IMR-90 (cell line): ENCODE results near the gene VASH1. TPM values are rescaled to one million over a fixed set of nuclear protein-coding genes. Genes with fewer than 3 reads are reported as not detected.

Source experiments
- ATAC-seq: fragments of 200-7000 bp; cut with Tn5 transposase; 2 replicates; pipeline ENCODE4 v1.9.1; 2020; ENCODE audit warnings: low read depth, mild to moderate bottlenecking, moderate library complexity
- BruUV-seq: library from RNA; stranded (reverse); fragments of 400-500 nt; replicated peaks from 2 replicates; lab custom pipeline; 2021; lab: Mats Ljungman, UMichigan
- CTCF ChIA-PET: fragments of 300-600 bp; formaldehyde crosslinking; extraction: SDS; loops from one replicate; lab custom pipeline; 2021; ENCODE audit warnings: antibody characterized with exemption; lab: Yijun Ruan, JAX
- POLR2A ChIA-PET: fragments of 300-600 bp; sonication (Branson Sonifier 250); formaldehyde crosslinking; loops from one replicate; lab custom pipeline; 2022; ENCODE audit warnings: antibody characterized with exemption; ENCODE audit not compliant: unreplicated experiment; lab: Charles Lee
- DNase-seq: peaks from one replicate; pipeline ENCODE4 v3.0.0; 2013
- H2AFZ ChIP-seq: replicated peaks from 2 replicates; pipeline ENCODE3; 2013; ENCODE audit warnings: low read length, mild to moderate bottlenecking; ENCODE audit not compliant: poor library complexity
- H2AK5ac ChIP-seq: 2 replicates; pipeline ENCODE4 v1.6.1; 2013; ENCODE audit warnings: low read depth, low read length, inconsistent platforms
- H2AK9ac ChIP-seq: replicated peaks from 2 replicates; pipeline ENCODE3; 2013; ENCODE audit warnings: mild to moderate bottlenecking, low read depth, low read length, moderate library complexity; ENCODE audit not compliant: poor library complexity
- H2BK120ac ChIP-seq: 2 replicates; pipeline ENCODE4 v1.6.1; 2013; ENCODE audit warnings: low read depth, low read length, inconsistent platforms
- H2BK15ac ChIP-seq: 3 replicates; pipeline ENCODE4 v1.6.1; 2013; ENCODE audit warnings: low read depth, low read length, inconsistent platforms
- H2BK20ac ChIP-seq: 2 replicates; pipeline ENCODE4 v1.6.1; 2013; ENCODE audit warnings: low read depth, mild to moderate bottlenecking, inconsistent platforms, low read length, moderate library complexity
- H2BK5ac ChIP-seq: 2 replicates; pipeline ENCODE4 v1.6.1; 2013; ENCODE audit warnings: mild to moderate bottlenecking, low read depth, low read length, inconsistent platforms; ENCODE audit not compliant: poor library complexity, severe bottlenecking
- H3K14ac ChIP-seq: replicated peaks from 2 replicates; pipeline ENCODE4 v1.6.1; 2013; ENCODE audit warnings: low read depth, low read length, inconsistent platforms
- H3K18ac ChIP-seq: 2 replicates; pipeline ENCODE4 v1.6.1; 2013; ENCODE audit warnings: low read depth, low read length, control low read depth
- H3K23ac ChIP-seq: 2 replicates; pipeline ENCODE4 v1.6.1; 2013; ENCODE audit warnings: low read depth, low read length, inconsistent platforms
- H3K27ac ChIP-seq: 2 replicates; pipeline ENCODE4 v1.5.1; 2013; ENCODE audit warnings: mild to moderate bottlenecking, control low read depth, low read length; ENCODE audit not compliant: insufficient read depth
- H3K27me3 ChIP-seq: 2 replicates; pipeline ENCODE4 v1.6.1; 2013; ENCODE audit warnings: low read length; ENCODE audit not compliant: control insufficient read depth, insufficient read depth
- H3K36me3 ChIP-seq: 2 replicates; pipeline ENCODE4 v1.6.1; 2013; ENCODE audit warnings: low read length, mixed read lengths; ENCODE audit not compliant: control insufficient read depth, insufficient read depth
- H3K4ac ChIP-seq: 2 replicates; pipeline ENCODE4 v1.6.1; 2013; ENCODE audit warnings: low read depth, low read length, inconsistent platforms
- H3K4me1 ChIP-seq: 2 replicates; pipeline ENCODE4 v1.6.1; 2013; ENCODE audit warnings: low read length, mixed read lengths; ENCODE audit not compliant: control insufficient read depth, insufficient read depth
- H3K4me2 ChIP-seq: 2 replicates; pipeline ENCODE4 v1.6.1; 2013; ENCODE audit warnings: low read depth, mild to moderate bottlenecking, control low read depth, low read length, moderate library complexity
- H3K4me3 ChIP-seq: 2 replicates; pipeline ENCODE4 v1.5.1; 2013; ENCODE audit warnings: low read depth, mild to moderate bottlenecking, control low read depth, low read length, moderate library complexity; ENCODE audit not compliant: insufficient read depth
- H3K56ac ChIP-seq: 2 replicates; pipeline ENCODE4 v1.6.1; 2013; ENCODE audit warnings: low read length, inconsistent platforms; ENCODE audit not compliant: insufficient read depth; ENCODE audit errors: extremely low read depth
- H3K79me1 ChIP-seq, 2 experiments: 2 replicates each; pipeline ENCODE4 v1.6.1; 2013; ENCODE audit warnings: low read length in 2 of 2, inconsistent platforms in 1 of 2, low read depth in 1 of 2
- H3K9ac ChIP-seq: 2 replicates; pipeline ENCODE4 v1.6.1; 2013; ENCODE audit warnings: low read depth, low read length, control low read depth
- H3K9me1 ChIP-seq: 2 replicates; pipeline ENCODE4 v1.6.1; 2013; ENCODE audit warnings: low read length, inconsistent platforms; ENCODE audit not compliant: insufficient read depth
- H3K9me3 ChIP-seq: 2 replicates; pipeline ENCODE4 v1.6.1; 2013; ENCODE audit warnings: low read length; ENCODE audit not compliant: control insufficient read depth, insufficient read depth
- H4K20me1 ChIP-seq: 2 replicates; pipeline ENCODE4 v1.6.1; 2013; ENCODE audit warnings: low read length, inconsistent platforms; ENCODE audit not compliant: insufficient read depth
- H4K5ac ChIP-seq: 2 replicates; pipeline ENCODE4 v1.6.1; 2013; ENCODE audit warnings: mild to moderate bottlenecking, low read depth, low read length, control low read depth
- H4K8ac ChIP-seq, 2 experiments: 2 replicates each; pipeline ENCODE4 v1.6.1; 2013; ENCODE audit warnings: low read depth in 2 of 2, low read length in 2 of 2, control low read depth in 1 of 2, inconsistent platforms in 1 of 2
- H4K91ac ChIP-seq: 2 replicates; pipeline ENCODE4 v1.6.1; 2013; ENCODE audit warnings: low read depth, low read length, inconsistent platforms; ENCODE audit not compliant: insufficient read depth
- BHLHE40 ChIP-seq: fragments of 150-350 bp; IDR thresholded peaks from 2 replicates; pipeline ENCODE4 v1.6.1; 2016; ENCODE audit warnings: mild to moderate bottlenecking, low read depth, low read length
- CHD1 ChIP-seq: IDR thresholded peaks from 2 replicates; pipeline ENCODE4 v1.6.1; 2012; ENCODE audit warnings: low read depth, low read length, improper control_type of control experiment
- FOS ChIP-seq: fragments of 150-350 bp; IDR thresholded peaks from 2 replicates; pipeline ENCODE4 v1.6.1; 2016; ENCODE audit warnings: low read depth, low read length
- MAFK ChIP-seq: IDR thresholded peaks from 2 replicates; pipeline ENCODE4 v1.6.1; 2012; ENCODE audit warnings: low read depth, low read length, improper control_type of control experiment
- MAZ ChIP-seq: IDR thresholded peaks from 2 replicates; pipeline ENCODE4 v1.6.1; 2012; ENCODE audit warnings: low read depth, mild to moderate bottlenecking, low read length, improper control_type of control experiment, moderate library complexity, borderline replicate concordance
- MXI1 ChIP-seq: IDR thresholded peaks from 2 replicates; pipeline ENCODE4 v1.6.1; 2012; ENCODE audit warnings: low read depth, mild to moderate bottlenecking, low read length, moderate library complexity, borderline replicate concordance
- NFE2L2 ChIP-seq: fragments of 150-350 bp; IDR thresholded peaks from 2 replicates; pipeline ENCODE4 v1.6.1; 2016; ENCODE audit warnings: low read depth, mild to moderate bottlenecking, low read length
- POLR2A ChIP-seq: IDR thresholded peaks from 2 replicates; pipeline ENCODE4 v1.6.1; 2012; ENCODE audit warnings: mild to moderate bottlenecking, low read depth, low read length
- RAD21 ChIP-seq: IDR thresholded peaks from 2 replicates; pipeline ENCODE4 v1.6.1; 2012; ENCODE audit warnings: low read length, improper control_type of control experiment
- RCOR1 ChIP-seq: IDR thresholded peaks from 2 replicates; pipeline ENCODE4 v1.6.1; 2012; ENCODE audit warnings: mild to moderate bottlenecking, low read length, improper control_type of control experiment; ENCODE audit not compliant: insufficient replicate concordance
- RFX5 ChIP-seq: IDR thresholded peaks from 2 replicates; pipeline ENCODE4 v1.8.0; 2012; ENCODE audit warnings: low read depth, mild to moderate bottlenecking, low read length, moderate library complexity
- SMC3 ChIP-seq: fragments of 150-350 bp; IDR thresholded peaks from 2 replicates; pipeline ENCODE4 v1.6.1; 2016; ENCODE audit warnings: low read depth, mild to moderate bottlenecking, antibody characterized with exemption, low read length, moderate library complexity
- WGBS, 2 experiments: methylation state at CpG; one replicate each; pipeline versions ENCODE4 v1.1.5 to v1.1.7; 2013; ENCODE audit warnings: missing lambda C conversion rate in 2 of 2; ENCODE audit not compliant: insufficient read length in 1 of 2; ENCODE audit errors: extremely low coverage in 2 of 2; 5-methylcytosine and 5-hydroxymethylcytosine counted together
- dilution Hi-C: fragments of 300-500 bp; cut with HindIII; formaldehyde crosslinking; loops from one replicate; pipeline ENCODE4 v1.14.3; 2018; ENCODE audit warnings: low sequenced_read_pairs; ENCODE audit not compliant: unreplicated experiment
- in situ Hi-C: fragments of 300-500 bp; cut with MboI; formaldehyde crosslinking; loops from 3 replicates; pipeline ENCODE4 v1.14.3; 2019; ENCODE audit warnings: low sequenced_read_pairs, inconsistent platforms, mixed read lengths
- intact Hi-C: fragments of 100-400 bp; cut with micrococcal nuclease; formaldehyde crosslinking; loops from 2 replicates; pipeline ENCODE4 v1.10.0; 2022
- polyA plus RNA-seq, 3 experiments: library from polyadenylated mRNA; depleted of rRNA; stranded (reverse); fragments of >200 nt; gene quantifications; 2 replicates each; pipeline ENCODE4 v1.2.3, GENCODE V29; 2012; ENCODE audit warnings: low replicate concordance in 1 of 3
- total RNA-seq: library from RNA; depleted of rRNA; stranded (reverse); fragments of >200 nt; gene quantifications from 2 replicates; pipeline ENCODE4 v1.2.3, GENCODE V29; 2012
- TF ChIP-seq, protein P1 (sequence below): fragments of 150-350 bp; IDR thresholded peaks from 2 replicates; pipeline ENCODE4 v1.6.1; 2017; ENCODE audit warnings: mild to moderate bottlenecking, antibody characterized with exemption, low read length, low read depth
- TF ChIP-seq, protein P2 (sequence below): fragments of 150-350 bp; IDR thresholded peaks from 2 replicates; pipeline ENCODE4 v1.6.1; 2016; ENCODE audit warnings: low read depth, mild to moderate bottlenecking, low read length, moderate library complexity, borderline replicate concordance

Gene VASH1
- total and polyA plus RNA-seq, 2 of the 4 experiments (the other 2 are of a cell fraction): 2.0 to 9.5 TPM

DNA sequence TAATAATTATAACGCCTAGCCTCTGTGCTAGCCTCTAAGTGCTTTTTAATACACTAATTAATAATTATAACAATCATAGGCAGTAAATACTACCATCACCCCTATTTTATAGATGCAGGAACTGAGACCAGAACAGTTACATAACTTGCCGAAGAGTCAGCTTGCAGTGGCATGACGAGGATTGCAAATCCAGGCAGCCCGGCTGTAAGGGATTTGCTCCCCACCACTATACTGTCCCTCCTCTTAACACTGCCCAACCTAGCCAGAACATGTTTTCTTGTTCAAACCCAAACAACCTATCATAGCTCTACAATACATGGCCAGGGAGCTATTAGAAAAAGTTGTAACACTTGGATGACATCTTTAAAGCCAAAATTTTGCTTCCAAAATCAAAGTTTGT is 33.9 kb upstream of the VASH1 start:
- Histone ChIP-seq H3K4me2 (no peak overlapping the region), H2AFZ (no peak overlapping the region), H3K14ac (no peak overlapping the region), H3K4me1 (no peaks in the 10 kb centered on the region), H2AK9ac (no peak overlapping the region), H2BK15ac (no peak overlapping the region), H3K27ac (no peak overlapping the region), H2BK120ac (no peak overlapping the region), H2BK20ac (no peak overlapping the region), H2AK5ac (no peak overlapping the region), H2BK5ac (no peak overlapping the region), H3K56ac (no peak overlapping the region), H3K79me1 (no peaks in the 10 kb centered on the region), H4K20me1 (no peaks in the 10 kb centered on the region), H3K36me3 (no peaks in the 10 kb centered on the region), H3K23ac (no peak overlapping the region), H3K4me3 (no peak overlapping the region), H3K4ac (no peak overlapping the region), H3K9ac (no peak overlapping the region), H3K9me3 (no peaks in the 10 kb centered on the region), H3K18ac (no peak overlapping the region), H4K91ac (no peak overlapping the region), H3K9me1 (no peaks in the 10 kb centered on the region), H4K8ac (no peak overlapping the region), H4K5ac (no peak overlapping the region), H3K27me3 (peaks cover 3% of the 10 kb centered on the region)
- ATAC-seq: no peak
- POLR2A ChIA-PET: no interaction called here
- intact Hi-C loops: no loop called here
- no TSS peak for BruUV-seq
- in situ Hi-C loops: no loop called here
- no peak for DNase-seq
- TF ChIP-seq, protein P1, sequence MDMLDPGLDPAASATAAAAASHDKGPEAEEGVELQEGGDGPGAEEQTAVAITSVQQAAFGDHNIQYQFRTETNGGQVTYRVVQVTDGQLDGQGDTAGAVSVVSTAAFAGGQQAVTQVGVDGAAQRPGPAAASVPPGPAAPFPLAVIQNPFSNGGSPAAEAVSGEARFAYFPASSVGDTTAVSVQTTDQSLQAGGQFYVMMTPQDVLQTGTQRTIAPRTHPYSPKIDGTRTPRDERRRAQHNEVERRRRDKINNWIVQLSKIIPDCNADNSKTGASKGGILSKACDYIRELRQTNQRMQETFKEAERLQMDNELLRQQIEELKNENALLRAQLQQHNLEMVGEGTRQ: no peak
- TF ChIP-seq NFE2L2 (no peak), RFX5 (no peak), MAFK (no peak), SMC3 (no peak), MAZ (no peak), MXI1 (no peak), RAD21 (no peak), BHLHE40 (no peak), POLR2A (no peak), CHD1 (no peak), FOS (no peak), RCOR1 (no peak)
- TF ChIP-seq, protein P2, sequence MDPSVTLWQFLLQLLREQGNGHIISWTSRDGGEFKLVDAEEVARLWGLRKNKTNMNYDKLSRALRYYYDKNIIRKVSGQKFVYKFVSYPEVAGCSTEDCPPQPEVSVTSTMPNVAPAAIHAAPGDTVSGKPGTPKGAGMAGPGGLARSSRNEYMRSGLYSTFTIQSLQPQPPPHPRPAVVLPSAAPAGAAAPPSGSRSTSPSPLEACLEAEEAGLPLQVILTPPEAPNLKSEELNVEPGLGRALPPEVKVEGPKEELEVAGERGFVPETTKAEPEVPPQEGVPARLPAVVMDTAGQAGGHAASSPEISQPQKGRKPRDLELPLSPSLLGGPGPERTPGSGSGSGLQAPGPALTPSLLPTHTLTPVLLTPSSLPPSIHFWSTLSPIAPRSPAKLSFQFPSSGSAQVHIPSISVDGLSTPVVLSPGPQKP: no peak
- CTCF ChIA-PET: interaction anchor here (1.0 kb wide), 1 partner anchor 17 kb away, joined by 3 read pairs; no protein-coding TSS in a partner anchor
- no CpG with 5 or more reads among the region's 4 CpGs for WGBS, 2 experiments
- dilution Hi-C loops: no loop called here
